Fibroblast of lung (primary cell): ENCODE measurements around the gene INHBB.

Experiments used
- CTCF ChIP-seq, 2 donors: IDR thresholded peaks in 1 of 2; conservative IDR thresholded peaks in 1 of 2; 1 replicate in 1 of 2; 2 replicates in 1 of 2; pipeline ENCODE4 v1.5.1; 2011 to 2012; ENCODE audit warnings: low read length in 2 of 2, control low read depth in 1 of 2, inconsistent platforms in 1 of 2, low read depth in 1 of 2, mild to moderate bottlenecking in 1 of 2
- EZH2 ChIP-seq: IDR thresholded peaks from 2 replicates; pipeline ENCODE4 v1.5.1; 2012; ENCODE audit warnings: low read length, control low read depth, mild to moderate bottlenecking; ENCODE audit errors: missing control alignments

GRCh38 chr2:120312860-120313694 is 32.9 kb upstream of the INHBB start:
- peak; percentile 98 to 99 for TF ChIP-seq CTCF (conservative IDR thresholded peaks at IDR 0.05 in 1 of 2, IDR thresholded peaks at IDR 0.05 in 1 of 2; ENCODE audit: low read depth in 1 of 2, low read length in 2 of 2)
- TF ChIP-seq EZH2: no peak
